Gastroesophageal sphincter (tissue), 4 donors: ENCODE measurements around the gene USP49. TPM values are rescaled to one million over a fixed set of nuclear protein-coding genes. Genes with fewer than 3 reads are reported as not detected.

ENCODE experiments used
- ATAC-seq: fragments of 150-250 bp; one replicate; pipeline ENCODE4 v1.9.1; 2016; ENCODE audit warnings: mild to moderate bottlenecking, moderate library complexity
- H3K27ac ChIP-seq, 4 donors: fragments of 200-600 bp; sonication (generic) in 3 of 4; 1 replicate in 3 of 4; 2 replicates in 1 of 4; pipeline ENCODE4 v1.5.1; 2016 to 2019
- H3K27me3 ChIP-seq: fragments of 200-600 bp; sonication (generic); one replicate; pipeline ENCODE4 v1.5.1; 2019
- H3K36me3 ChIP-seq, 2 donors: fragments of 200-600 bp; sonication (generic); one replicate each; pipeline ENCODE4 v1.5.1; 2019; ENCODE audit warnings: control low read depth in 1 of 2
- H3K4me1 ChIP-seq, 3 donors: fragments of 200-600 bp; sonication (generic); 1 replicate in 2 of 3; 2 replicates in 1 of 3; pipeline ENCODE4 v1.5.1; 2016 to 2019; ENCODE audit warnings: control low read depth in 2 of 3
- H3K4me3 ChIP-seq, 2 donors: fragments of 200-600 bp; sonication (generic); one replicate each; pipeline ENCODE4 v1.5.1; 2019; ENCODE audit warnings: mild to moderate bottlenecking in 1 of 2, moderate library complexity in 1 of 2
- H3K9me3 ChIP-seq, 3 donors: fragments of 200-600 bp; sonication (generic); one replicate each; pipeline ENCODE4 v1.5.1; 2017 to 2019; ENCODE audit warnings: control low read depth in 2 of 3
- EP300 ChIP-seq: sonication (generic); formaldehyde crosslinking; IDR thresholded peaks from one replicate; pipeline ENCODE4 v1.6.1; 2017; ENCODE audit warnings: antibody characterized with exemption, mild to moderate bottlenecking
- POLR2A ChIP-seq, 2 donors: fragments of 450-650 bp; IDR thresholded peaks; one replicate each; pipeline ENCODE4 v1.6.1; 2017; ENCODE audit warnings: antibody characterized with exemption in 2 of 2, mild to moderate bottlenecking in 2 of 2, moderate library complexity in 1 of 2
- POLR2AphosphoS5 ChIP-seq: sonication (generic); formaldehyde crosslinking; IDR thresholded peaks from one replicate; pipeline ENCODE4 v1.6.1; 2017; ENCODE audit warnings: antibody characterized with exemption
- WGBS, 2 donors: methylation state at CpG; one replicate each; pipeline ENCODE4 v1.1.5; 2018; ENCODE audit warnings: low coverage in 1 of 2; 5-methylcytosine and 5-hydroxymethylcytosine counted together
- total RNA-seq, 4 donors: library from RNA; depleted of rRNA; stranded (reverse); fragments of >200 nt; gene quantifications; one replicate each; pipeline ENCODE4 v1.1.0, GENCODE V29; 2016
- TF ChIP-seq, protein P1 (sequence below), 4 experiments: fragments of 200-600 bp in 2 of 4; fragments of 450-650 bp in 2 of 4; sonication (generic) in 1 of 4; IDR thresholded peaks; one replicate each; pipeline ENCODE4 v1.5.1; 2017 to 2019; ENCODE audit warnings: antibody characterized with exemption in 4 of 4, mild to moderate bottlenecking in 2 of 4, moderate library complexity in 2 of 4

The USP49 gene
- total RNA-seq, 4 donors from 2014 or later = 0.69 to 5.4 (median 2.0) TPM

DNA sequence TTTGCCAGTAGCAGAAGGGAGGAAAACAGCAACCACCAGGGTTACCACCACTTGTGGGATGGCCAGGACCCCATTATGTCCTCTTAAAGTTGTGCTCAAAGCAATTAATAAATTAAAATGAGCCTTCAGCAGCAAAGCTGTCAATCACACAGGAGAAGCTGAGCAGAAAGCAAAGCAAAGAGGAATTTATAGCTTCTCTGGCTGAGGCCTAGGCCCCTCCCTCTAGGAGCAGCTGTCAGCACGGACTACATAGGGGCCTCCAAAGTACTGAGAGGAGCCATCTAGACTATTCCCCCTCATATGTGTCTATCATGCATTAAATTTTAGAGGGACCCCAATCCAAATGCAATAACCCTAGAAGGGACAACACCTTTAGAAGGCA lies 40.0 kb upstream of the USP49 start:
- no peaks in the 10 kb centered on the region for H3K9me3 ChIP-seq
- H3K27ac ChIP-seq = no peak overlapping the region
- TF ChIP-seq POLR2A (IDR thresholded peaks at IDR 0.05) (no peak), EP300 (no peak), POLR2AphosphoS5 (no peak)
- TF ChIP-seq, protein P1, sequence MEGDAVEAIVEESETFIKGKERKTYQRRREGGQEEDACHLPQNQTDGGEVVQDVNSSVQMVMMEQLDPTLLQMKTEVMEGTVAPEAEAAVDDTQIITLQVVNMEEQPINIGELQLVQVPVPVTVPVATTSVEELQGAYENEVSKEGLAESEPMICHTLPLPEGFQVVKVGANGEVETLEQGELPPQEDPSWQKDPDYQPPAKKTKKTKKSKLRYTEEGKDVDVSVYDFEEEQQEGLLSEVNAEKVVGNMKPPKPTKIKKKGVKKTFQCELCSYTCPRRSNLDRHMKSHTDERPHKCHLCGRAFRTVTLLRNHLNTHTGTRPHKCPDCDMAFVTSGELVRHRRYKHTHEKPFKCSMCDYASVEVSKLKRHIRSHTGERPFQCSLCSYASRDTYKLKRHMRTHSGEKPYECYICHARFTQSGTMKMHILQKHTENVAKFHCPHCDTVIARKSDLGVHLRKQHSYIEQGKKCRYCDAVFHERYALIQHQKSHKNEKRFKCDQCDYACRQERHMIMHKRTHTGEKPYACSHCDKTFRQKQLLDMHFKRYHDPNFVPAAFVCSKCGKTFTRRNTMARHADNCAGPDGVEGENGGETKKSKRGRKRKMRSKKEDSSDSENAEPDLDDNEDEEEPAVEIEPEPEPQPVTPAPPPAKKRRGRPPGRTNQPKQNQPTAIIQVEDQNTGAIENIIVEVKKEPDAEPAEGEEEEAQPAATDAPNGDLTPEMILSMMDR (IDR thresholded peaks at IDR 0.05) = no peak
- no peak overlapping the region for H3K4me3 ChIP-seq
- peaks cover 0 to 69% of the 10 kb centered on the region in 2 donors for H3K36me3 ChIP-seq
- WGBS, 2 donors = 17 to 40% methylated on average over 1 of the region's 1 CpG
- H3K4me1 ChIP-seq = peaks cover 1 to 45% (median 25%) of the 10 kb centered on the region in 3 donors
- H3K27me3 ChIP-seq = no peaks in the 10 kb centered on the region
- ATAC-seq = no peak

DNA sequence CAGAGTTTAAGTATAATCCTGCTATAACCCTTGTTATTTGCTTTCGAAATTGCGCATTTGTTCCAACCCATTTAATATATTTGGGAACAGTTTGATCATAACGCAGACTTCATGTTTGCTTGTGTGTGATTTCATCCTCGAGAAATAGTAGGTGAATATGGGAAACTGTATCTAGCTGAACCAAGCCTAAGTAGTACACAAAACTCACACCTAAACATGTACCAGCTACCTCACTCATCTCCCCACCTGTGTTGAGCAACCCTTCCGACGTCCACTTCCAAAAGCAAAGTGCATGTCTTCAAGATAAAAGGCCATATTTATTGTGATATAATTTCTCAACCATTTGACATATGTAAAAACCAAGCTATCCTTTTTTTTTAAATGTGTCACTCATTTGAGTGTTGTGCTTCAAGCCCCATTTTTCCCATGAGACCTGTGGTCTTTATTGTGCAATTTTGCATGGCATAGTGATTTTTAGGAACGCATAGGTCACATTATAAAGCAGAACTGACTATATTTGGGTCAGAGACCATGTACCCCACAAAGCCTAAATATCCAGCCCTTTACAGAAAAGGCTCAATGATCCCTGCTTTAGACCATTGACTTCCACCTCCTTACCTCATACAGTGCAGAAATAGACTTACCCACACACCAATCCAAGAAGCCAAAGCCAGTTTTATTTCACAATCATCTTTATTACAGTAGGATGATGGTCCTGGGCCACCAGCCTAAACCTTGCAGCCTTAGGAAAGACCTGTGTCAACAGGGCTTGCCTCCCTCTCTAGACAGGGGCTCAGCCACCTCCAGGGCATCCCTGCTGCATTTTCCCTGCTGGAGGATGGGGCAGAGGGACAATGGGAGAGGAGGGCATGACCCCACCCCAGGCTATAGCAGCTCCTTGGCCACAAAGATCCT lies 39.4 kb upstream of the USP49 start:
- H3K27me3 ChIP-seq = no peaks in the 10 kb centered on the region
- H3K9me3 ChIP-seq = no peaks in the 10 kb centered on the region
- WGBS, 2 donors = 74 to 86% methylated on average over 4 to 7 of the region's 7 CpGs
- no peak for ATAC-seq
- no peak overlapping the region for H3K4me3 ChIP-seq
- peaks cover 0 to 39% (median 18%) of the 10 kb centered on the region in 3 donors for H3K4me1 ChIP-seq
- TF ChIP-seq, protein P1 (IDR thresholded peaks at IDR 0.05) = no peak
- TF ChIP-seq EP300 = no peak
- TF ChIP-seq POLR2AphosphoS5 = no peak
- no peak for TF ChIP-seq POLR2A (IDR thresholded peaks at IDR 0.05)
- H3K27ac ChIP-seq = no peak overlapping the region
- H3K36me3 ChIP-seq = peaks cover 0 to 75% of the 10 kb centered on the region in 2 donors

DNA sequence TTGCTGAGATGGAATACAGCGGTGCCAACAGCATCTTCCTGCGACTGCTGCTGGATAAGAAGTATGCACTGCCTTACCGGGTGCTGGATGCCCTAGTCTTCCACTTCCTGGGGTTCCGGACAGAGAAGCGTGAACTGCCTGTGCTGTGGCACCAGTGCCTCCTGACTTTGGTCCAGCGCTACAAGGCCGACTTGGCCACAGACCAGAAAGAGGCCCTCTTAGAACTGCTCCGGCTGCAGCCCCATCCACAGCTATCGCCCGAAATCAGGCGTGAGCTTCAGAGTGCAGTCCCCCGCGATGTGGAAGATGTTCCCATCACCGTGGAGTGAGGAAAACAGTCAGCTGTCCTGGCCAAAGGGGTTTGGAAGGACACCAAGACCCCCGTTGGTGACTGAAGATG lies 37.2 kb upstream of the USP49 start:
- H3K4me1 ChIP-seq = peaks cover 0 to 17% (median 0%) of the 10 kb centered on the region in 3 donors
- no peaks in the 10 kb centered on the region for H3K27me3 ChIP-seq
- 83% methylated on average over 2 of the region's 15 CpGs; no CpG with 5 or more reads in 1 of the 2 donors for WGBS, 2 donors
- TF ChIP-seq, protein P1 (IDR thresholded peaks at IDR 0.05) = no peak
- no peak overlapping the region for H3K27ac ChIP-seq
- ATAC-seq = no peak
- H3K9me3 ChIP-seq = no peaks in the 10 kb centered on the region
- no peak overlapping the region for H3K4me3 ChIP-seq
- H3K36me3 ChIP-seq = peaks cover 0 to 97% of the 10 kb centered on the region in 2 donors

DNA sequence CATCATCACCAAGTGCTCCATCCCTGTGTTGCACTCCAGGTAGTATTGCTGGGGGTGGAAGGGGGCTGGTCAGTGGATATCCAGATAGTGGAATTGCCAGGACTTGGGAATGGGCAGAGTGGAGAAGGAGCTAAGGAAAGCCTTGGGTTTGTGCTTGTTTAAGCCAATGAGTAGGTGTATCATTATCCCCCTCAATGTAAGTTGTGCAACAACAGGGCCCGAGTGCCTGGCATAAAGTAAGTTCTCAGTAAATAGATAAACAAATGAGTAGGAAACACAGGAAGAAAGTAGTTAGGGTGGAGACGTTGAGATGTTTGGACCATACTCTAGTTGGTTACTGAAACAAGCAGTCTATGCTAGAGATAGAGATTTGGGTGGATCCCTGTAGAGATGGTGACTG lies 36.6 kb upstream of the USP49 start:
- Histone ChIP-seq H3K9me3 (no peaks in the 10 kb centered on the region), H3K4me3 (no peak overlapping the region), H3K27me3 (no peaks in the 10 kb centered on the region), H3K4me1 (peaks cover 0 to 15% (median 0%) of the 10 kb centered on the region in 3 donors), H3K27ac (no peak overlapping the region), H3K36me3 (peaks cover 0 to 98% of the 10 kb centered on the region in 2 donors)
- ATAC-seq = no peak
- WGBS, 2 donors = 52 to 61% methylated on average over 2 of the region's 2 CpGs
- no peak for TF ChIP-seq POLR2A (IDR thresholded peaks at IDR 0.05)
- TF ChIP-seq, protein P1 (IDR thresholded peaks at IDR 0.05) = no peak
- no peak for TF ChIP-seq POLR2AphosphoS5
- TF ChIP-seq EP300 = no peak

DNA sequence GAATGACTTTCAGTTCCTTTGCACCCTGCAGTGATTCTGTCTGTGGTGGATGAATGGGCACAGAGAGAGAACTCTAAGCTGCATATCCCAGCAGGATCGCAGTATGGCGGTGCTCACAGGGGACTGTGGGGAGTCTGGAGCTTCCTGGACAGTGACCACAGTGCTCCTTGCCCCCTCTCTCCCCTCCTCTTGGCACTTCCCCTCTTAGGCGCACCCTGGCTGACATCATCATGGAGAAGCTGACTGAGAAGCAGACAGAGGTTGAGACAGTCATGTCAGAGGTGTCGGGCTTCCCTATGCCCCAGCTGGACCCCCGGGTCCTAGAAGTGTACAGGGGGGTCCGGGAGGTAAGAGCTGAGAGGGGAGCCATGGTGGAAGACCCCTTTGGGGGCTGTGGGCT lies 34.7 kb upstream of the USP49 start:
- no peaks in the 10 kb centered on the region for H3K9me3 ChIP-seq
- no peak for ATAC-seq
- peaks cover 0 to 83% of the 10 kb centered on the region in 2 donors for H3K36me3 ChIP-seq
- WGBS, 2 donors = 83 to 100% methylated on average over 2 to 3 of the region's 6 CpGs
- no peak overlapping the region for H3K27ac ChIP-seq
- H3K4me1 ChIP-seq = peaks cover 0 to 2% (median 0%) of the 10 kb centered on the region in 3 donors
- no peaks in the 10 kb centered on the region for H3K27me3 ChIP-seq
- H3K4me3 ChIP-seq = no peak overlapping the region
- TF ChIP-seq POLR2A (IDR thresholded peaks at IDR 0.05) = no peak
- TF ChIP-seq, protein P1 (IDR thresholded peaks at IDR 0.05) = no peak
- TF ChIP-seq EP300 = no peak
- no peak for TF ChIP-seq POLR2AphosphoS5
